ENCODE data around the gene NOPCHAP1. TPM values are rescaled to one million over a fixed set of nuclear protein-coding genes. Genes with fewer than 3 reads are reported as not detected.
"Not testable (repeated sequence)": the region's sequence is repeated elsewhere in the genome, so short reads cannot be mapped to it uniquely, and the experiment has no call there.

NOPCHAP1 gene
- polyA plus RNA-seq, 1 experiment, result 9.5 TPM

DNA sequence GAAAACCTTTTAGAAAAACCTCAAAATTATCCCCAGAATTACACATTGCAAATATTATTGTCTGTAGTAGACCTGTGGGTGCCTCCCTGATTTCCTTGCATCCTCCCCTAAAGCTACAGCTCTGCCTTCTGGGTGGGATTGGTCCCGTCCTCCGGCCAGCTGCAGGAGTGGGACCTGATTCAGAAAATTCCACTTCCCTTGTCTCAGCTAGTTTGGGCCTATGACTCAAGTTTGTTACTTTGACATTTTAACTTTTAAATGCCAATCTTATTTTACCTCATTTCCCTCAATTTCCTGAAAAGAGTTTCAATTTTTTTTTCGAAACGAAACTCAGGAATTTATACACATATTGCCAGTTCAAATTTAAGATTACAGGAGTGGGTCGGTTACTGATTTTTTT lies 14.8 kb upstream of the NOPCHAP1 start:
- DNase-seq (ENCODE audit: low read depth, low spot score), result no peak
- Histone ChIP-seq H3K9me3 (ENCODE audit: control insufficient read depth, insufficient read depth, low read length) (no peaks in the 10 kb centered on the region), H3K4me3 (ENCODE audit: low read depth, low read length) (no peak overlapping the region), H3K27ac (ENCODE audit: low read depth, low read length) (no peak overlapping the region), H3K27me3 (ENCODE audit: control insufficient read depth, insufficient read depth, low read length) (no peaks in the 10 kb centered on the region)
- POLR2A ChIA-PET, result no interaction called here
- TF ChIP-seq, protein P1, sequence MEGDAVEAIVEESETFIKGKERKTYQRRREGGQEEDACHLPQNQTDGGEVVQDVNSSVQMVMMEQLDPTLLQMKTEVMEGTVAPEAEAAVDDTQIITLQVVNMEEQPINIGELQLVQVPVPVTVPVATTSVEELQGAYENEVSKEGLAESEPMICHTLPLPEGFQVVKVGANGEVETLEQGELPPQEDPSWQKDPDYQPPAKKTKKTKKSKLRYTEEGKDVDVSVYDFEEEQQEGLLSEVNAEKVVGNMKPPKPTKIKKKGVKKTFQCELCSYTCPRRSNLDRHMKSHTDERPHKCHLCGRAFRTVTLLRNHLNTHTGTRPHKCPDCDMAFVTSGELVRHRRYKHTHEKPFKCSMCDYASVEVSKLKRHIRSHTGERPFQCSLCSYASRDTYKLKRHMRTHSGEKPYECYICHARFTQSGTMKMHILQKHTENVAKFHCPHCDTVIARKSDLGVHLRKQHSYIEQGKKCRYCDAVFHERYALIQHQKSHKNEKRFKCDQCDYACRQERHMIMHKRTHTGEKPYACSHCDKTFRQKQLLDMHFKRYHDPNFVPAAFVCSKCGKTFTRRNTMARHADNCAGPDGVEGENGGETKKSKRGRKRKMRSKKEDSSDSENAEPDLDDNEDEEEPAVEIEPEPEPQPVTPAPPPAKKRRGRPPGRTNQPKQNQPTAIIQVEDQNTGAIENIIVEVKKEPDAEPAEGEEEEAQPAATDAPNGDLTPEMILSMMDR (IDR thresholded peaks at IDR 0.05; ENCODE audit: low read depth, low read length), result no peak
- CTCF ChIA-PET, result interaction anchor here (1.8 kb wide), 1 partner anchor 590 kb away, joined by 6 read pairs; no protein-coding TSS in a partner anchor

DNA sequence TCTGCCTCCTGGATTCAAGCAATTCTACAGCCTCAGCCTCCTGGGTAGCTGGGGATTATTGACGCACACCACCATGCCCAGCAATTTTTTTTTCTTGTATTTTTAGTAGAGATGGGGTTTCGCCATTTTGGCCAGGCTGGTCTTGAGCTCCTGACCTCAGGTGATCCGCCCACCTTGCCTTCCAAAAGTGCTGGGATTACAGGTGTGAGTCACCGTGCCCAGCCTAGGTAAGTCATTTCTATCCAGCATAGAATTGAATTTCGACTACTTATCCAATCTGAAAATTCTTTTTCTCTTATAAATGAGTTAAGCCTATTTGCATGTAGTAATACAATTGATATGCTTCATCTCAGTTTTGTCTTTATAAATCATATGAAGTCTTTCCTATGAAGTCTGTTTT lies 12.9 kb upstream of the NOPCHAP1 start:
- POLR2A ChIA-PET, result no interaction called here
- CTCF ChIA-PET, result no interaction called here
- TF ChIP-seq, protein P1 (IDR thresholded peaks at IDR 0.05; ENCODE audit: low read depth, low read length), result no peak
- no peak for DNase-seq (ENCODE audit: low read depth, low spot score)
- Histone ChIP-seq H3K4me3 (ENCODE audit: low read depth, low read length) (no peak overlapping the region), H3K27ac (ENCODE audit: low read depth, low read length) (no peak overlapping the region), H3K27me3 (ENCODE audit: control insufficient read depth, insufficient read depth, low read length) (no peaks in the 10 kb centered on the region), H3K9me3 (ENCODE audit: control insufficient read depth, insufficient read depth, low read length) (no peaks in the 10 kb centered on the region; the same call in 1 of the 2 replicates)

DNA sequence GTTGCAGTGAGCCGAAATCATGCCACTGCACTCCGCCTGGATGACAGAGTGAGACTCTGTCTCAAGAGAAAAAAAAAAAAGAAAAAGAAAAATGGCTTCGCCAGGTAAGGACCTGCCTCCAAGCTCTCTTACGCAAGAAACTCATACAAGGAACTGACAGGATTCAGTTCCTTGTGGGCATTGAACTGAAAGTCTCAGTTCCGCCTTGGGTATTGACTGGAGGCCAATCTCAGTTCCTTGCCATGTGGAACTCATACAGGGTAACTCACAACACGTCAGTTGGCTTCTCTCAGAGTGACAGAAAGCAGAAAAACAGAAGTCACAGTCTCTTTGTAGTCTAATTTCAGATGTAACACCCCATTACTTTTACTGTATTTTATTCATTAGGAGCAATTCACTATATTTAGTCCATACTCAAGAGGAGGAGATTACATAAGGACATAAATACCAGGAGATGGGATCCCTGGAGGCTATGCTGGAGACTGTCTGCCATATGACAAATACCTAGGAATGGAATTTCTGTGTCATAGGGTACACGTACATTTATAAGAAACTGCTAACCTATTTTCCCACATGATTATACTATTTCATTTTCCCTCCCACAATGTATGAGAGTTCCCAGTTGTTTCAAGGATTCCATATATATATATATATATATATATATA lies 11.4 kb upstream of the NOPCHAP1 start:
- TF ChIP-seq, protein P1 (IDR thresholded peaks at IDR 0.05; ENCODE audit: low read depth, low read length), result no peak
- no peaks in the 10 kb centered on the region; the same call in 1 of the 2 replicates for H3K9me3 ChIP-seq (ENCODE audit: control insufficient read depth, insufficient read depth, low read length)
- CTCF ChIA-PET, result no interaction called here
- no peak for DNase-seq (ENCODE audit: low read depth, low spot score)
- no peaks in the 10 kb centered on the region for H3K27me3 ChIP-seq (ENCODE audit: control insufficient read depth, insufficient read depth, low read length)
- H3K27ac ChIP-seq (ENCODE audit: low read depth, low read length), result no peak overlapping the region
- H3K4me3 ChIP-seq (ENCODE audit: low read depth, low read length), result no peak overlapping the region
- POLR2A ChIA-PET, result no interaction called here

DNA sequence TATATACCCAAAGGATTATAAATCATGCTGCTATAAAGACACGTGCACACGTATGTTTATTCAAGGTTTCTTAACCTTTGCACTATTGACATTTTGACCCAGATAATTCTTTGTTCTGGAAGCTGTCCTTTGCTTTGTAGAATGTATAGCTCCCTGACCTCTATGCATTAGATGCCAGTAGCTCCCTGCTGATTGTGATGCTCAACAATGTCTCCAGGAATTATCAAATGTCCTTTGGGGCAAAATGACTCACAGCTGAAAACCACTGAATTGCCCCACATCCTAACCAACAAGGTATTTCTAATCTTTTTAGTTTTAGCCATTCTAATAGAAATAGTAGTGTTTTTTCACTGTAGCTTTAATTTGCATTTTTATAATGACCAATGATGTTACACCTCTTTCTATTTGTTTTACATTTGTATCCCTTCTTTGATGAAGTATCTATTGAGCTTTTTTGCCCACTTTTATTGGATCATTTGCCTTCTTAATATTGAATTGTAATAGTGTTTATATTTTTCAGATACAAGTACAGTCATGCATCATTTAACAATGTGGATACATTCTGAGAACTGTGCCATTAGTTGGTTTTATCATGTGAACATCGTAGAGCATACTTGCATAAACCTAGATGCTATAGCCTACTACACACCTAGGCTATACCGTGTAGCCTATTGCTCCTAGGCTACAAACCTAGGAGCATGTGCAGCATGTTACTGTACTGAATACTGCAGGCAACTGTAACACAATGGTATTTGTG lies 10.4 kb upstream of the NOPCHAP1 start:
- Histone ChIP-seq H3K9me3 (ENCODE audit: control insufficient read depth, insufficient read depth, low read length) (no peaks in the 10 kb centered on the region; the same call in 1 of the 2 replicates), H3K27ac (ENCODE audit: low read depth, low read length) (no peak overlapping the region), H3K27me3 (ENCODE audit: control insufficient read depth, insufficient read depth, low read length) (no peaks in the 10 kb centered on the region), H3K4me3 (ENCODE audit: low read depth, low read length) (no peak overlapping the region)
- DNase-seq (ENCODE audit: low read depth, low spot score), result no peak
- CTCF ChIA-PET, result no interaction called here
- TF ChIP-seq, protein P1 (IDR thresholded peaks at IDR 0.05; ENCODE audit: low read depth, low read length), result no peak
- POLR2A ChIA-PET, result no interaction called here

DNA sequence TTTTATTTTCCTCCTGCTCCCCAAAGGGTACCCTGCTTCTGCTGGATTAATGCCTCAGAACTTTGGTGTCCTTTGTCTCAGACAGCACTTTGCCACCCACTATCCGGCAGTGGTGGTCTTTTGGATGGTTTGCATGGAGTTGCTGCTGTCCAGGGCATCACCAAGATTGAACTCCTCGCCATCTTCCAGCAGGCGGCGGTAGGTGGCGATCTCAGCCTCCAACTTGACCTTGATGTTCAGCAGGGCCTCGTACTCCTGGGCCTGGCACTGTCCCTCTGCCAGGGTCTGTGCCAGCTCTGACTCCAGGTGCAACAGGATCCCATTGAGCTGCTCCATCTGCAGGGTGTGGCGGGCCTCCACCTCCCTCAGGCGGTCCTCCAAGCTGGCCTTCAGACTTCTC lies 9.4 kb upstream of the NOPCHAP1 start:
- TF ChIP-seq, protein P1 (IDR thresholded peaks at IDR 0.05; ENCODE audit: low read depth, low read length), result no peak
- ChIA-PET POLR2A (no interaction called here), CTCF (no interaction called here)

DNA sequence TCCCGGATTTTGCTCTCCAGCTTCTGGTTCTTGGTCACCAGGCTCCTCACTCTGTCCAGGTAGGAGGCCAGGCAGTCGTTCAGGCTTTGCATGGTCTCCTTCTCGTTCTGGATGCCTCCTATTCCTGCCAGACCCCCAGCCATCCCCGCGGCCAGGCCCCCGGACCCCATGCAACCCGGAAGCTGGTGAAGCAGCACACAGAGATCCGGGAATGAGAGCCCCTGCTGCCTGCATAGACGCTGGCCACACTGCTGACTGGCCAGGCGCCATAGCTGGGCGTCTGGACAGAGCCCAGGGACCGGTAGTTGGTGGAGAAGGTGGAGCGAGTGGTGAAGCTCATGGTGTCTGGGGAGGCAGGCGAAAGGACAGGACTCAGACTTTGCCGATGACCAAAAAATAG lies 8.4 kb upstream of the NOPCHAP1 start:
- DNase-seq (ENCODE audit: low read depth, low spot score); CTCF ChIA-PET; H3K27ac ChIP-seq (ENCODE audit: low read depth, low read length); POLR2A ChIA-PET; H3K9me3 ChIP-seq (ENCODE audit: control insufficient read depth, insufficient read depth, low read length); H3K4me3 ChIP-seq (ENCODE audit: low read depth, low read length); H3K27me3 ChIP-seq (ENCODE audit: control insufficient read depth, insufficient read depth, low read length): not testable (repeated sequence)

More for the DNA sequence above, 9.4 kb upstream of the NOPCHAP1 start:
- Histone ChIP-seq H3K27ac (ENCODE audit: low read depth, low read length) (no peak overlapping the region), H3K27me3 (ENCODE audit: control insufficient read depth, insufficient read depth, low read length) (no peaks in the 10 kb centered on the region), H3K4me3 (ENCODE audit: low read depth, low read length) (no peak overlapping the region), H3K9me3 (ENCODE audit: control insufficient read depth, insufficient read depth, low read length) (no peaks in the 10 kb centered on the region; the same call in 1 of the 2 replicates)
- no peak for DNase-seq (ENCODE audit: low read depth, low spot score)

All from AG04450 (cell line).